Body of pancreas (tissue), 4 donors: ENCODE measurements around the gene ZBTB16. TPM values are rescaled to one million over a fixed set of nuclear protein-coding genes. Genes with fewer than 3 reads are reported as not detected.
A peak's percentile ranks its signal among the peaks of the same experiment; 100 is the strongest.

Experiments
- ATAC-seq: fragments of 150-250 bp; one replicate; pipeline ENCODE4 v1.9.1; 2016
- DNase-seq, 4 donors: peaks; one replicate each; pipeline ENCODE4 v3.0.0-alpha.2; 2019
- H3K27ac ChIP-seq, 4 donors: fragments of 200-600 bp; sonication (generic); 1 replicate in 3 of 4; 2 replicates in 1 of 4; pipeline versions ENCODE4 v1.5.1 to v1.6.1; 2016 to 2019; ENCODE audit warnings: mild to moderate bottlenecking in 1 of 4, mixed read lengths in 1 of 4, moderate library complexity in 1 of 4
- H3K27me3 ChIP-seq, 2 donors: fragments of 200-600 bp; sonication (generic); one replicate each; pipeline ENCODE4 v1.6.0; 2016; ENCODE audit warnings: mild to moderate bottlenecking in 1 of 2
- H3K36me3 ChIP-seq, 2 donors: fragments of 200-600 bp; sonication (generic); replicated peaks in 1 of 2; 2 replicates each; pipeline ENCODE4 v1.5.1; 2016; ENCODE audit warnings: low read depth in 2 of 2; ENCODE audit not compliant: insufficient read depth in 1 of 2
- H3K4me1 ChIP-seq: fragments of 200-600 bp; sonication (generic); one replicate; pipeline ENCODE4 v1.6.0; 2016
- H3K4me3 ChIP-seq, 2 donors: fragments of 200-600 bp; sonication (generic); 1 replicate in 1 of 2; 2 replicates in 1 of 2; pipeline ENCODE4 v1.5.1; 2016 to 2019
- H3K9me3 ChIP-seq, 3 donors: fragments of 200-600 bp; sonication (generic); 1 replicate in 2 of 3; 2 replicates in 1 of 3; pipeline ENCODE4 v1.5.1; 2016
- POLR2A ChIP-seq, 3 donors: fragments of 450-650 bp; IDR thresholded peaks; one replicate each; pipeline ENCODE4 v1.6.1; 2016; ENCODE audit warnings: antibody characterized with exemption in 3 of 3, mild to moderate bottlenecking in 2 of 3
- WGBS, 2 donors: methylation state at CpG; one replicate each; pipeline ENCODE4 v1.1.5; 2017; 5-methylcytosine and 5-hydroxymethylcytosine counted together
- intact Hi-C: fragments of 100-400 bp; cut with DNase I; formaldehyde crosslinking; loops from one replicate; pipeline ENCODE4 v1.15.1; 2023
- total RNA-seq, 2 donors: library from RNA; depleted of rRNA; stranded (reverse); fragments of >200 nt; gene quantifications; one replicate each; pipeline ENCODE4 v1.1.0, GENCODE V29; 2016
- TF ChIP-seq, protein P1 (sequence below), 7 experiments: fragments of 450-650 bp in 4 of 7; fragments of 200-600 bp in 3 of 7; sonication (generic) in 3 of 7; IDR thresholded peaks; one replicate each; pipeline ENCODE4 v1.5.1; 2016 to 2019; ENCODE audit warnings: antibody characterized with exemption in 7 of 7

ZBTB16 gene
- total RNA-seq, 2 donors from 2014 or later: 96.5 to 150 TPM

DNA sequence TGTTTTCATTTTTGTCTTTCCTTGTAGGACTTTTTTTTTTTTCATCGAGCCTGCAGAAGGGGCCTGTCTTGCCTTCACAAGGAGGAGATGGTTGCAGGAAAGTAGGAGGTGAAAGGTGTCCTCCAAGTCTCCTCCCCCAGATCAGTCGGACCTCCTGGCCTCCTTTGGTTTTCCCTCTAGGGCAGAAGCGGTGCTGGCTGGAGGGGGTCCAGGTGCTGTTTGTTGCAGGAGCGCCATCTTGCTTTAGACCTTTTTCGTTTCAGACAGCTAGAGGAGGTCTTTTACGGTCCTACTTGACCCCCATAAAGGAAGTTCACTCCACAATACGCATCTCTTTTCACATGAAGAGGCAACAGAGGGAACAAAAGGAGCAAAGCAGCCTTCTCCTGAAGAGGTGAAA is 66.0 kb downstream of the ZBTB16 start:
- peaks cover 87% of the 10 kb centered on the region for H3K4me1 ChIP-seq
- TF ChIP-seq, protein P1, sequence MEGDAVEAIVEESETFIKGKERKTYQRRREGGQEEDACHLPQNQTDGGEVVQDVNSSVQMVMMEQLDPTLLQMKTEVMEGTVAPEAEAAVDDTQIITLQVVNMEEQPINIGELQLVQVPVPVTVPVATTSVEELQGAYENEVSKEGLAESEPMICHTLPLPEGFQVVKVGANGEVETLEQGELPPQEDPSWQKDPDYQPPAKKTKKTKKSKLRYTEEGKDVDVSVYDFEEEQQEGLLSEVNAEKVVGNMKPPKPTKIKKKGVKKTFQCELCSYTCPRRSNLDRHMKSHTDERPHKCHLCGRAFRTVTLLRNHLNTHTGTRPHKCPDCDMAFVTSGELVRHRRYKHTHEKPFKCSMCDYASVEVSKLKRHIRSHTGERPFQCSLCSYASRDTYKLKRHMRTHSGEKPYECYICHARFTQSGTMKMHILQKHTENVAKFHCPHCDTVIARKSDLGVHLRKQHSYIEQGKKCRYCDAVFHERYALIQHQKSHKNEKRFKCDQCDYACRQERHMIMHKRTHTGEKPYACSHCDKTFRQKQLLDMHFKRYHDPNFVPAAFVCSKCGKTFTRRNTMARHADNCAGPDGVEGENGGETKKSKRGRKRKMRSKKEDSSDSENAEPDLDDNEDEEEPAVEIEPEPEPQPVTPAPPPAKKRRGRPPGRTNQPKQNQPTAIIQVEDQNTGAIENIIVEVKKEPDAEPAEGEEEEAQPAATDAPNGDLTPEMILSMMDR (IDR thresholded peaks at IDR 0.05): no peak
- H3K27ac ChIP-seq: no peak overlapping the region

DNA sequence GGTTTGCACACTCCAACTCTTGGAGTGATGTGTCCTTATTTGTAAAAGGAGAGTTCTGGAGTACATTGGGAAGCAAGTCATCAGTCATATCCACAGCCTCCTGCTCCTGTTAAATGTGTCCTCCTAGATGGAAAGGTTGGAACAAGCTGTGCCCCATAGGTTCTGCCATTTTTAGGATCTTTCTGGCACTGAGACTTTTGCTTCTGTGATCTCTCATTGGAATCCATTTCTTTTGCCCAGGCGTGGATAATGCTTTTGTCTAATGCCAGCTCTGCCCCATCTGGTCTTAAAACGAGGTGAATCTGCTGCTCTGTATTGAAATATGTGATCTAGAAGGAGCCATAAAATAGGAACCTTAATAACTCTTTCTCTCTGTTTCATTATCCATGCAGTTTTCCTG is 66.4 kb downstream of the ZBTB16 start:
- no peaks in the 10 kb centered on the region for H3K27me3 ChIP-seq
- DNase-seq (no peak), ATAC-seq (no peak)
- peaks cover 87% of the 10 kb centered on the region for H3K4me1 ChIP-seq
- WGBS, 2 donors: 94% methylated on average over 2 of the region's 2 CpGs
- intact Hi-C loops: no loop called here
- H3K36me3 ChIP-seq: peaks cover 0 to 2% of the 10 kb centered on the region in 2 donors
- TF ChIP-seq POLR2A (IDR thresholded peaks at IDR 0.05): no peak
- TF ChIP-seq, protein P1 (IDR thresholded peaks at IDR 0.05): no peak
- H3K9me3 ChIP-seq: no peaks in the 10 kb centered on the region
- no peak overlapping the region for H3K27ac ChIP-seq
- no peak overlapping the region for H3K4me3 ChIP-seq

More for the DNA sequence above, 66.0 kb downstream of the ZBTB16 start:
- Histone ChIP-seq H3K36me3 (peaks cover 0 to 2% of the 10 kb centered on the region in 2 donors), H3K4me3 (no peak overlapping the region), H3K27me3 (no peaks in the 10 kb centered on the region), H3K9me3 (no peaks in the 10 kb centered on the region)
- ATAC-seq (no peak), DNase-seq (no peak)
- intact Hi-C loops: no loop called here
- 90 to 94% methylated on average over 7 of the region's 7 CpGs for WGBS, 2 donors

DNA sequence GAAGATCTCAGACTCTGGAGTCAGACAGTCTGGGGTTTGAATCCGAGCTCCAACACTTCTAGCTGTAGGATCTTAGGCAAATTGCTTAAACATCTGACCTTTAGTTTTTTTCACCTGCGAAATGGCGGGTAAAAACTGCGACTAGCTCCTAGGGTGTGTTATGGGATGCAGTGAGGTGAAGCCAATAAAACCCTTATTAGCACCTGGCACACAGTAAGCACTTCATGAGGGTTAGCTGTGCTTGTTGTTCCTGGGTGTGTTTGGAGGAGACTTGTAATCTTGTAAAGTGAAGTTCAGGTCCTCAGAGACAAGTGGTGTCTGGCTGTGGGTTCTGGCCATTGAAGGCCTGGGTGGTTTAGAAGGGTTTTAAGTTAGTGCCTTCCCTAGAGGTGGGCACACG is 68.9 kb downstream of the ZBTB16 start:
- no peaks in the 10 kb centered on the region for H3K27me3 ChIP-seq
- DNase-seq (no peak), ATAC-seq (no peak)
- peaks cover 0 to 2% of the 10 kb centered on the region in 2 donors for H3K36me3 ChIP-seq
- no peak overlapping the region for H3K4me3 ChIP-seq
- TF ChIP-seq POLR2A (IDR thresholded peaks at IDR 0.05): no peak
- TF ChIP-seq, protein P1 (IDR thresholded peaks at IDR 0.05): no peak
- WGBS, 2 donors: 90 to 92% methylated on average over 5 of the region's 5 CpGs
- peaks cover 87% of the 10 kb centered on the region for H3K4me1 ChIP-seq
- H3K9me3 ChIP-seq: no peaks in the 10 kb centered on the region
- intact Hi-C loops: no loop called here
- H3K27ac ChIP-seq: no peak overlapping the region

DNA sequence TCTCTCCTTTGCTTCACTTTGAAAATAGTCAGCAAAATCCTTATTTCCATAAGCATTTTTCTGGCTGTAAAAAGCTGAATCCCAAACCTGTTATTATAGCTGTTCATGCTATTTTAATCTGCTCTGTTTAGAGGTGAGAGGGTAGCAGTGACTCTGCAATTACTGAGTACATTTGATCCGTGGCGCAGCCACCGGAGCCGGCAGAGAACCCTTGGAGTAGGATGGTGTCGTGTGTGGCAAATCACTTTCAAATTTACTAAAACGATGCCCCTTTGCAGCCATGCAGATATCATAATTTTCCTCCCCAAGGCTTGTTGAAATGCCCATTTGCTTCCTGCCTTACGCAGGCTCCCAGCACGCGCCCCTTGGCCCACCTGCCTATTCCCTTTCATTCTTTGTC is 69.6 kb downstream of the ZBTB16 start:
- Histone ChIP-seq H3K9me3 (no peaks in the 10 kb centered on the region), H3K4me1 (peaks cover 90% of the 10 kb centered on the region), H3K27me3 (no peaks in the 10 kb centered on the region), H3K4me3 (no peak overlapping the region), H3K27ac (peak overlapping the region in 1 of 4 donors; percentile 19), H3K36me3 (peaks cover 0 to 2% of the 10 kb centered on the region in 2 donors)
- no peak for ATAC-seq
- no peak for TF ChIP-seq POLR2A (IDR thresholded peaks at IDR 0.05)
- TF ChIP-seq, protein P1 (IDR thresholded peaks at IDR 0.05): no peak
- intact Hi-C loops: no loop called here
- WGBS, 2 donors: 78 to 89% methylated on average over 9 of the region's 9 CpGs
- DNase-seq: no peak

DNA sequence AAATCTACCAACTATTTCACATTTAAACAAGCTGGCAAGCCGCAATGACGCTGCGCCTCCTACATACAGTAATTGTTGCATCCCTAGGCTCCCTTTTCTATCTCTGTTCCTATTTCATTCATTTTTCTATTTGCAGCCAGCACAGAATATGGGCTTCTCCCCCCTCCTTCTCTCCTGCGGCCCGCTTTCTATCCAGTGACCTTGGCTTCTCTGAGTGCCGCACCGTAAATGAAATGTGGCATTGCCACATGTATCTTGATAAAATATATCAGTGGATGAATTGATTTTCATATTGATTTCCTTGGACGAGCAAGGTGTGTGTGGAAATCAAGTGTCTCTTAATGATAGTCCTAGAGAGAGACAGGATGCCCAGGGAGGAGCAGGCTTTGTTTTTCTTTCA is 70.2 kb downstream of the ZBTB16 start:
- Histone ChIP-seq H3K4me3 (no peak overlapping the region), H3K4me1 (peaks cover 95% of the 10 kb centered on the region), H3K36me3 (peaks cover 0 to 2% of the 10 kb centered on the region in 2 donors), H3K9me3 (no peaks in the 10 kb centered on the region), H3K27ac (peak overlapping the region in 3 of 4 donors; percentile 5 to 21 (median 19)), H3K27me3 (no peaks in the 10 kb centered on the region)
- DNase-seq (peak in 1 of 4 donors; percentile 35), ATAC-seq (no peak)
- intact Hi-C loops: no loop called here
- no peak for TF ChIP-seq POLR2A (IDR thresholded peaks at IDR 0.05)
- TF ChIP-seq, protein P1 (IDR thresholded peaks at IDR 0.05): no peak
- 33 to 46% methylated on average over 8 of the region's 8 CpGs for WGBS, 2 donors
